T-cell (primary cell): Measurements from ENCODE around the gene PTK6. TPM values are rescaled to one million over a fixed set of nuclear protein-coding genes. Genes with fewer than 3 reads are reported as not detected.

Source experiments
- ATAC-seq, 4 experiments: fragments of 200-7000 bp in 3 of 4; fragments of 150-1000 bp in 1 of 4; cut with Tn5 transposase; replicated peaks in 1 of 4; 1 replicate in 3 of 4; 2 replicates in 1 of 4; pipeline ENCODE4 v1.10.0; 2021; ENCODE audit warnings: moderate library complexity in 3 of 4, mild to moderate bottlenecking in 2 of 4, moderate number of reproducible peaks in 1 of 4
- CTCF ChIA-PET, 2 donors: fragments of 300-600 bp; sonication (Branson Sonifier 250); formaldehyde crosslinking; loops; one replicate each; lab custom pipeline; 2022; ENCODE audit warnings: antibody characterized with exemption in 2 of 2; lab: Charles Lee
- POLR2A ChIA-PET, 2 donors: fragments of 300-600 bp; sonication (Branson Sonifier 250); formaldehyde crosslinking; loops; one replicate each; lab custom pipeline; 2022; ENCODE audit warnings: antibody characterized with exemption in 2 of 2; lab: Charles Lee
- DNase-seq, 35 experiments: peaks; one replicate each; pipeline versions ENCODE4 v3.0.0 to v3.0.0-alpha.2; 2013 to 2023
- H3K27ac ChIP-seq: one replicate; pipeline ENCODE4 v1.5.1; 2013; ENCODE audit warnings: low read length
- H3K27me3 ChIP-seq, 2 experiments: replicated peaks in 1 of 2; 1 replicate in 1 of 2; 2 replicates in 1 of 2; pipeline versions ENCODE4 v1.6.1 to v1.7.0; 2013; ENCODE audit warnings: low read length in 1 of 2, mixed read lengths in 1 of 2; ENCODE audit not compliant: control insufficient read depth in 2 of 2, insufficient read depth in 2 of 2; ENCODE audit errors: extremely low read depth in 1 of 2
- H3K36me3 ChIP-seq, 2 donors: 1 replicate in 1 of 2; 2 replicates in 1 of 2; pipeline versions ENCODE4 v1.6.1 to v1.7.0; 2013; ENCODE audit warnings: low read length in 1 of 2; ENCODE audit not compliant: control insufficient read depth in 2 of 2, insufficient read depth in 1 of 2; ENCODE audit errors: extremely low read depth in 1 of 2
- H3K4me1 ChIP-seq, 2 experiments: 1 replicate in 1 of 2; 2 replicates in 1 of 2; pipeline versions ENCODE4 v1.6.1 to v1.7.0; 2013; ENCODE audit warnings: low read length in 2 of 2, mixed read lengths in 1 of 2; ENCODE audit not compliant: insufficient read depth in 2 of 2, control insufficient read depth in 1 of 2; ENCODE audit errors: extremely low read depth in 1 of 2
- H3K4me3 ChIP-seq, 2 donors: 1 replicate in 1 of 2; 2 replicates in 1 of 2; pipeline versions ENCODE4 v1.5.1 to v1.7.0; 2013; ENCODE audit warnings: mild to moderate bottlenecking in 2 of 2, low read length in 1 of 2, moderate library complexity in 1 of 2; ENCODE audit not compliant: control insufficient read depth in 1 of 2; ENCODE audit errors: extremely low read depth in 1 of 2
- H3K9me3 ChIP-seq: 2 replicates; pipeline ENCODE4 v1.7.0; 2013
- H3K27ac Mint-ChIP-seq, 2 donors: one replicate each; pipeline ENCODE4 v1.8.0; 2020 to 2021; ENCODE audit warnings: mild to moderate bottlenecking in 2 of 2, mixed read lengths in 2 of 2
- H3K27me3 Mint-ChIP-seq, 2 donors: one replicate each; pipeline ENCODE4 v1.8.0; 2021 to 2022; ENCODE audit warnings: mixed read lengths in 2 of 2
- H3K36me3 Mint-ChIP-seq: one replicate; pipeline ENCODE4 v1.8.0; 2021; ENCODE audit warnings: mixed read lengths
- H3K4me1 Mint-ChIP-seq, 3 donors: one replicate each; pipeline ENCODE4 v1.8.0; 2020 to 2022; ENCODE audit warnings: mixed read lengths in 3 of 3, mild to moderate bottlenecking in 1 of 3
- H3K4me3 Mint-ChIP-seq, 3 donors: one replicate each; pipeline ENCODE4 v1.8.0; 2020 to 2022; ENCODE audit warnings: mild to moderate bottlenecking in 3 of 3, mixed read lengths in 3 of 3, moderate library complexity in 3 of 3
- H3K9me3 Mint-ChIP-seq, 3 donors: one replicate each; pipeline ENCODE4 v1.8.0; 2020 to 2022; ENCODE audit warnings: mixed read lengths in 3 of 3
- WGBS: methylation state at CpG from one replicate; pipeline ENCODE4 v1.1.5; 2013; ENCODE audit warnings: missing lambda C conversion rate; ENCODE audit not compliant: insufficient coverage; 5-methylcytosine and 5-hydroxymethylcytosine counted together
- total RNA-seq, 35 experiments: library from RNA in 6 of 35; stranded (reverse) in 6 of 35; fragments of 120-200 nt in 1 of 35; gene quantifications; one replicate each; pipeline versions ENCODE4 v1.2.1 to v1.2.4 and lab custom pipeline; 2013 to 2026

The PTK6 gene
- total RNA-seq, 5 donors from 2014 or later (not counting 1 experiment from before 2014, with no cell fraction given): 0.15 to 0.47 (median 0.23) TPM

GRCh38 chr20:63499338-63499969 lies 37.7 kb downstream of the PTK6 start:
- H3K4me3 ChIP-seq: peak overlapping the region; percentile 4 to 30
- no peak overlapping the region for H3K27ac ChIP-seq
- POLR2A ChIA-PET: no interaction called here
- Mint-ChIP-seq H3K36me3 (no peaks in the 10 kb centered on the region), H3K9me3 (peaks cover 0 to 4% (median 3%) of the 10 kb centered on the region in 3 donors), H3K4me3 (peak overlapping the region; percentile 24 to 45 (median 39)), H3K27ac (no peak overlapping the region), H3K27me3 (peaks cover 0 to 20% of the 10 kb centered on the region in 2 donors), H3K4me1 (peaks cover 0 to 8% (median 4%) of the 10 kb centered on the region in 3 donors)
- H3K9me3 ChIP-seq: no peaks in the 10 kb centered on the region
- ATAC-seq: peak; percentile 9 to 33 (median 16)
- 18% methylated on average over 44 of the region's 48 CpGs for WGBS
- H3K4me1 ChIP-seq: peaks cover 0 to 29% of the 10 kb centered on the region in 2 experiments
- H3K36me3 ChIP-seq: no peaks in the 10 kb centered on the region
- CTCF ChIA-PET: no interaction called here
- no peak for DNase-seq
- H3K27me3 ChIP-seq: peaks cover 0 to 76% of the 10 kb centered on the region in 2 experiments

GRCh38 chr20:63498960-63499337 lies 38.2 kb downstream of the PTK6 start, which contains the start of gene EEF1A2:
Gene EEF1A2, minus strand, starts transcription at chr20:63499083. Its CDS starts 1,320 bp downstream, at chr20:63497763.
- Mint-ChIP-seq H3K4me3 (peak within 1 kb of the TSS; percentile 24 to 52 (median 39)), H3K27me3 (peaks cover 0 to 20% of the 10 kb centered on the region in 2 donors), H3K4me1 (peaks cover 0 to 8% (median 4%) of the 10 kb centered on the region in 3 donors), H3K27ac (no peak within 1 kb of the TSS), H3K36me3 (no peaks in the 10 kb centered on the region), H3K9me3 (peaks cover 0 to under 1% (median under 1%) of the 10 kb centered on the region in 3 donors)
- ChIA-PET POLR2A (no interaction called here), CTCF (no interaction called here)
- DNase-seq (peak in 31 of 35 experiments; percentile 22 to 81 (median 48)), ATAC-seq (peak; percentile 77 to 84 (median 79))
- Histone ChIP-seq H3K27ac (no peak within 1 kb of the TSS), H3K4me1 (peaks cover 0 to 29% of the 10 kb centered on the region in 2 experiments), H3K27me3 (peaks cover 0 to 77% of the 10 kb centered on the region in 2 experiments), H3K9me3 (no peaks in the 10 kb centered on the region), H3K36me3 (no peaks in the 10 kb centered on the region), H3K4me3 (peak within 1 kb of the TSS; percentile 4 to 30)
- 1% methylated on average over 44 of the region's 58 CpGs for WGBS

- ChIA-PET POLR2A (no interaction called here), CTCF (no interaction called here)
- Mint-ChIP-seq H3K36me3 (no peaks in the 10 kb centered on the region), H3K9me3 (no peaks in the 10 kb centered on the region), H3K4me3 (peak overlapping the region in 1 of 3 donors; percentile 52), H3K27me3 (peaks cover 0 to 20% of the 10 kb centered on the region in 2 donors), H3K27ac (no peak overlapping the region), H3K4me1 (peaks cover 0 to 8% (median 4%) of the 10 kb centered on the region in 3 donors)
- Histone ChIP-seq H3K9me3 (no peaks in the 10 kb centered on the region), H3K4me1 (peaks cover 0 to 29% of the 10 kb centered on the region in 2 experiments), H3K36me3 (no peaks in the 10 kb centered on the region), H3K27ac (no peak overlapping the region), H3K4me3 (no peak overlapping the region), H3K27me3 (peaks cover 0 to 74% of the 10 kb centered on the region in 2 experiments)
- WGBS: 10% methylated on average over 48 of the region's 60 CpGs
- no peak for ATAC-seq
- no peak for DNase-seq
Observed at GRCh38 chr20:63497946-63498935, 38.9 kb downstream of the PTK6 start.

GRCh38 chr20:63497138-63497945 lies 39.8 kb downstream of the PTK6 start:
- DNase-seq: no peak
- H3K27ac Mint-ChIP-seq: peak overlapping the region in 1 of 2 donors; percentile 43
- POLR2A ChIA-PET: no interaction called here

GRCh38 chr20:63496596-63497120 lies 40.5 kb downstream of the PTK6 start:
- H3K27me3 ChIP-seq: peaks cover 0 to 61% of the 10 kb centered on the region in 2 experiments
- ChIA-PET CTCF (interaction anchor here in 1 of 2 donors (0.6 to 0.7 kb wide), 2 partner anchors 24 to 668 kb away, joined by 3 to 4 read pairs; partner anchors contain the start of gene PPDPF), POLR2A (no interaction called here)
- H3K27ac ChIP-seq: no peak overlapping the region
- ATAC-seq (no peak), DNase-seq (no peak)
- H3K4me1 ChIP-seq: peaks cover 0 to 29% of the 10 kb centered on the region in 2 experiments
- WGBS: 60% methylated on average over 10 of the region's 16 CpGs
- H3K27me3 Mint-ChIP-seq: peaks cover 8 to 23% of the 10 kb centered on the region in 2 donors
- H3K9me3 ChIP-seq: no peaks in the 10 kb centered on the region
- H3K4me1 Mint-ChIP-seq: peaks cover 0 to 8% (median 4%) of the 10 kb centered on the region in 3 donors
- H3K36me3 ChIP-seq: no peaks in the 10 kb centered on the region
- H3K4me3 ChIP-seq: peak overlapping the region; percentile 27 to 47
- peak overlapping the region in 2 of 3 donors; percentile 31 to 52 for H3K4me3 Mint-ChIP-seq
- H3K27ac Mint-ChIP-seq: no peak overlapping the region
- no peaks in the 10 kb centered on the region for H3K9me3 Mint-ChIP-seq
- no peaks in the 10 kb centered on the region for H3K36me3 Mint-ChIP-seq

More at GRCh38 chr20:63497138-63497945, 39.8 kb downstream of the PTK6 start:
- Mint-ChIP-seq H3K36me3 (no peaks in the 10 kb centered on the region), H3K4me3 (peak overlapping the region in 2 of 3 donors; percentile 31 to 52), H3K9me3 (no peaks in the 10 kb centered on the region), H3K4me1 (peaks cover 0 to 8% (median 4%) of the 10 kb centered on the region in 3 donors), H3K27me3 (peaks cover 5 to 20% of the 10 kb centered on the region in 2 donors)
- no peaks in the 10 kb centered on the region for H3K9me3 ChIP-seq
- H3K36me3 ChIP-seq: no peaks in the 10 kb centered on the region
- no peak overlapping the region for H3K27ac ChIP-seq
- peaks cover 0 to 29% of the 10 kb centered on the region in 2 experiments for H3K4me1 ChIP-seq
- WGBS: 83% methylated on average over 12 of the region's 20 CpGs
- ATAC-seq: no peak
- CTCF ChIA-PET: interaction anchor here in 1 of 2 donors (0.6 kb wide), 1 partner anchor 23 kb away, joined by 4 read pairs; the partner anchor contains the start of gene PPDPF
- no peak overlapping the region for H3K4me3 ChIP-seq
- H3K27me3 ChIP-seq: peaks cover 0 to 66% of the 10 kb centered on the region in 2 experiments
